Upper lobe of left lung (tissue), 6 donors: ENCODE measurements around the gene CCDC181. TPM values are rescaled to one million over a fixed set of nuclear protein-coding genes. Genes with fewer than 3 reads are reported as not detected.

Source experiments
- ATAC-seq, 2 donors: fragments of 200-7000 bp; cut with Tn5 transposase; one replicate each; pipeline ENCODE4 v1.9.1; 2022; ENCODE audit warnings: mild to moderate bottlenecking in 2 of 2, moderate library complexity in 2 of 2; ENCODE audit not compliant: low FRiP score in 2 of 2
- DNase-seq, 2 donors: peaks; one replicate each; pipeline ENCODE4 v3.0.0-alpha.2; 2019 to 2020
- H3K27ac ChIP-seq, 4 donors: fragments of 200-600 bp; sonication (generic); one replicate each; pipeline ENCODE4 v1.5.1; 2016 to 2019
- H3K27me3 ChIP-seq, 4 donors: fragments of 200-600 bp; sonication (generic); one replicate each; pipeline ENCODE4 v1.5.1; 2017 to 2019
- H3K36me3 ChIP-seq, 4 donors: fragments of 200-600 bp; sonication (generic); one replicate each; pipeline ENCODE4 v1.5.1; 2016 to 2019
- H3K4me1 ChIP-seq, 4 donors: fragments of 200-600 bp; sonication (generic); one replicate each; pipeline ENCODE4 v1.5.1; 2018 to 2019
- H3K4me3 ChIP-seq, 4 donors: fragments of 200-600 bp; sonication (generic); one replicate each; pipeline ENCODE4 v1.5.1; 2017 to 2019; ENCODE audit warnings: mild to moderate bottlenecking in 2 of 4, moderate library complexity in 1 of 4
- H3K9me3 ChIP-seq, 4 donors: fragments of 200-600 bp; sonication (generic); one replicate each; pipeline ENCODE4 v1.5.1; 2018 to 2019
- CTCF ChIP-seq, 6 experiments: fragments of 450-650 bp in 4 of 6; fragments of 200-600 bp in 2 of 6; sonication (generic) in 2 of 6; IDR thresholded peaks; one replicate each; pipeline ENCODE4 v1.5.1; 2016 to 2019; ENCODE audit warnings: antibody characterized with exemption in 6 of 6
- EP300 ChIP-seq, 4 donors: sonication (generic); formaldehyde crosslinking; IDR thresholded peaks; one replicate each; pipeline ENCODE4 v1.5.1; 2017; ENCODE audit warnings: antibody characterized with exemption in 4 of 4, control low read depth in 2 of 4
- POLR2A ChIP-seq, 4 donors: fragments of 450-650 bp; IDR thresholded peaks; one replicate each; pipeline ENCODE4 v1.5.1; 2016 to 2017; ENCODE audit warnings: antibody characterized with exemption in 4 of 4, mild to moderate bottlenecking in 2 of 4
- POLR2AphosphoS5 ChIP-seq, 2 donors: sonication (generic); formaldehyde crosslinking; IDR thresholded peaks; one replicate each; pipeline ENCODE4 v1.5.1; 2017; ENCODE audit warnings: antibody characterized with exemption in 2 of 2
- WGBS, 2 donors: methylation state at CpG; one replicate each; pipeline ENCODE4 v1.1.5; 2017 to 2018; 5-methylcytosine and 5-hydroxymethylcytosine counted together
- small RNA-seq, 4 donors: library from RNA; depleted of rRNA; stranded (forward); fragments of <200 nt; gene quantifications; one replicate each; pipeline ENCODE3, GENCODE V24; 2016
- total RNA-seq, 6 donors: library from RNA; depleted of rRNA in 4 of 6; stranded (reverse); fragments of >200 nt in 4 of 6; gene quantifications; one replicate each; pipeline versions ENCODE4 v1.1.0 to v1.2.1, GENCODE V29; 2016 to 2021
- donor health status: DM: no; HTN: no; CAD: no; lungs with moderate emphysema.
- donor health status: DM: no; HTN: yes; CAD: no; lungs with severe emphysema.

The CCDC181 gene
- total RNA-seq, 6 donors from 2014 or later = 0.29 to 6.9 (median 2.6) TPM

GRCh38 chr1:169346036-169346589, 81.2 kb downstream of the CCDC181 start:
- no peak overlapping the region for H3K27ac ChIP-seq
- TF ChIP-seq POLR2A (IDR thresholded peaks at IDR 0.05) (no peak), EP300 (IDR thresholded peaks at IDR 0.05) (no peak), CTCF (IDR thresholded peaks at IDR 0.05) (no peak), POLR2AphosphoS5 (IDR thresholded peaks at IDR 0.05) (no peak)
- no peak for ATAC-seq
- H3K27me3 ChIP-seq = no peaks in the 10 kb centered on the region
- no peaks in the 10 kb centered on the region for H3K9me3 ChIP-seq
- H3K4me1 ChIP-seq = no peaks in the 10 kb centered on the region
- no peak for DNase-seq
- no peaks in the 10 kb centered on the region for H3K36me3 ChIP-seq
- no peak overlapping the region for H3K4me3 ChIP-seq
- 95 to 97% methylated on average over 3 of the region's 3 CpGs for WGBS, 2 donors

- TF ChIP-seq CTCF (IDR thresholded peaks at IDR 0.05) = no peak
- no peak for TF ChIP-seq EP300 (IDR thresholded peaks at IDR 0.05)
- TF ChIP-seq POLR2A (IDR thresholded peaks at IDR 0.05) = no peak
- TF ChIP-seq POLR2AphosphoS5 (IDR thresholded peaks at IDR 0.05) = no peak
- Histone ChIP-seq H3K36me3 (no peaks in the 10 kb centered on the region), H3K27me3 (no peaks in the 10 kb centered on the region), H3K4me1 (no peaks in the 10 kb centered on the region), H3K9me3 (no peaks in the 10 kb centered on the region), H3K27ac (no peak overlapping the region), H3K4me3 (no peak overlapping the region)
- 93 to 97% methylated on average over 1 of the region's 1 CpG for WGBS, 2 donors
- ATAC-seq = no peak
- no peak for DNase-seq
These were observed 81.8 kb downstream of the CCDC181 start for GRCh38 chr1:169345511-169345910.

Small RNAs within 50 kb of the gene (small RNA-seq; reads per million reads assigned to genes)
- 0 reads per million in 4 donors for gene AL021068.2

Other genes with a start within 250 kb of the CCDC181 start
- 10 to 100 TPM in 5 of 6 donors, 1 to 10 TPM in 1; 9.8 to 24.1 (median 12.1) TPM for gene NME7, start 59.7 kb downstream of the CCDC181 start, total RNA-seq
- gene BLZF1, start 59.3 kb downstream of the CCDC181 start, total RNA-seq = 10 to 100 TPM; 11.4 to 33.5 (median 23.1) TPM
- 10 to 100 TPM in 5 of 6 donors, 1 to 10 TPM in 1; 8.4 to 37.1 (median 13.6) TPM for gene SLC19A2, start 58.5 kb upstream of the CCDC181 start, total RNA-seq
- gene F5, start 159.0 kb upstream of the CCDC181 start, total RNA-seq = 1 to 10 TPM in 5 of 6 donors, under 1 TPM in 1; 0.89 to 6.5 (median 2.2) TPM
- 10 to 100 TPM in 2 of 6 donors, 1 to 10 TPM in 4; 1.0 to 40.4 (median 7.6) TPM for gene SELP, start 202.7 kb upstream of the CCDC181 start, total RNA-seq